ENCODE results near the gene PKP1.

The PKP1 gene

GRCh38 chr1:201364808-201365105 is 81.5 kb downstream of the PKP1 start:
- no peaks in the 10 kb centered on the region for H3K36me3 ChIP-seq (replicated peaks; ENCODE audit: insufficient read depth, low read length)
- H3K4me2 ChIP-seq (ENCODE audit: low read depth, low read length), result no peak overlapping the region
- H3K9me3 ChIP-seq (replicated peaks; ENCODE audit: insufficient read depth, low read length), result no peaks in the 10 kb centered on the region
- no peak overlapping the region for H3K9ac ChIP-seq (ENCODE audit: low read length)
- DNase-seq, result no peak
- H3K27me3 ChIP-seq (replicated peaks; ENCODE audit: insufficient read depth, low read length), result peaks cover 98% of the 10 kb centered on the region
- no peaks in the 10 kb centered on the region for H3K79me2 ChIP-seq (ENCODE audit: low read length)
- no peak overlapping the region for H3K4me3 ChIP-seq (ENCODE audit: low read length)
- no peaks in the 10 kb centered on the region for H3F3A ChIP-seq (ENCODE audit: insufficient read depth, low read length)
- H3K27ac ChIP-seq (ENCODE audit: low read length), result no peak overlapping the region
- TF ChIP-seq, protein P1, sequence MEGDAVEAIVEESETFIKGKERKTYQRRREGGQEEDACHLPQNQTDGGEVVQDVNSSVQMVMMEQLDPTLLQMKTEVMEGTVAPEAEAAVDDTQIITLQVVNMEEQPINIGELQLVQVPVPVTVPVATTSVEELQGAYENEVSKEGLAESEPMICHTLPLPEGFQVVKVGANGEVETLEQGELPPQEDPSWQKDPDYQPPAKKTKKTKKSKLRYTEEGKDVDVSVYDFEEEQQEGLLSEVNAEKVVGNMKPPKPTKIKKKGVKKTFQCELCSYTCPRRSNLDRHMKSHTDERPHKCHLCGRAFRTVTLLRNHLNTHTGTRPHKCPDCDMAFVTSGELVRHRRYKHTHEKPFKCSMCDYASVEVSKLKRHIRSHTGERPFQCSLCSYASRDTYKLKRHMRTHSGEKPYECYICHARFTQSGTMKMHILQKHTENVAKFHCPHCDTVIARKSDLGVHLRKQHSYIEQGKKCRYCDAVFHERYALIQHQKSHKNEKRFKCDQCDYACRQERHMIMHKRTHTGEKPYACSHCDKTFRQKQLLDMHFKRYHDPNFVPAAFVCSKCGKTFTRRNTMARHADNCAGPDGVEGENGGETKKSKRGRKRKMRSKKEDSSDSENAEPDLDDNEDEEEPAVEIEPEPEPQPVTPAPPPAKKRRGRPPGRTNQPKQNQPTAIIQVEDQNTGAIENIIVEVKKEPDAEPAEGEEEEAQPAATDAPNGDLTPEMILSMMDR (IDR thresholded peaks at IDR 0.05; ENCODE audit: low read length), result no peak
- no peak for TF ChIP-seq EZH2 (optimal IDR thresholded peaks at IDR 0.05; ENCODE audit: low read depth, low read length)
- H3K9me2 ChIP-seq (replicated peaks; ENCODE audit: insufficient read depth, low read length), result no peaks in the 10 kb centered on the region
- no peaks in the 10 kb centered on the region for H3K4me1 ChIP-seq (ENCODE audit: low read length)
- no peak overlapping the region for H2AFZ ChIP-seq (ENCODE audit: low read length)
- no peaks in the 10 kb centered on the region for H4K20me1 ChIP-seq (ENCODE audit: insufficient read depth, low read length)

GRCh38 chr1:201365251-201365650 is 81.9 kb downstream of the PKP1 start:
- Histone ChIP-seq H3K9me3 (replicated peaks; ENCODE audit: insufficient read depth, low read length) (no peaks in the 10 kb centered on the region), H3F3A (ENCODE audit: insufficient read depth, low read length) (no peaks in the 10 kb centered on the region), H3K79me2 (ENCODE audit: low read length) (no peaks in the 10 kb centered on the region), H3K4me1 (ENCODE audit: low read length) (no peaks in the 10 kb centered on the region), H3K27me3 (replicated peaks; ENCODE audit: insufficient read depth, low read length) (peaks cover 98% of the 10 kb centered on the region), H4K20me1 (ENCODE audit: insufficient read depth, low read length) (no peaks in the 10 kb centered on the region), H3K36me3 (replicated peaks; ENCODE audit: insufficient read depth, low read length) (no peaks in the 10 kb centered on the region), H3K9me2 (replicated peaks; ENCODE audit: insufficient read depth, low read length) (no peaks in the 10 kb centered on the region), H3K4me3 (ENCODE audit: low read length) (no peak overlapping the region), H3K9ac (ENCODE audit: low read length) (no peak overlapping the region), H3K4me2 (ENCODE audit: low read depth, low read length) (no peak overlapping the region), H3K27ac (ENCODE audit: low read length) (no peak overlapping the region), H2AFZ (ENCODE audit: low read length) (no peak overlapping the region)
- no peak for DNase-seq
- TF ChIP-seq EZH2 (optimal IDR thresholded peaks at IDR 0.05; ENCODE audit: low read depth, low read length) (no peak), EZH2phosphoT487 (IDR thresholded peaks at IDR 0.05; ENCODE audit: low read length) (no peak)
- TF ChIP-seq, protein P1 (IDR thresholded peaks at IDR 0.05; ENCODE audit: low read length), result no peak

GRCh38 chr1:201366696-201367095 is 83.4 kb downstream of the PKP1 start:
- no peak overlapping the region for H3K4me3 ChIP-seq (ENCODE audit: low read length)
- no peaks in the 10 kb centered on the region for H3K4me1 ChIP-seq (ENCODE audit: low read length)
- H3K27ac ChIP-seq (ENCODE audit: low read length), result no peak overlapping the region
- no peak overlapping the region for H3K4me2 ChIP-seq (ENCODE audit: low read depth, low read length)
- TF ChIP-seq EZH2phosphoT487 (IDR thresholded peaks at IDR 0.05; ENCODE audit: low read length) (no peak), EZH2 (optimal IDR thresholded peaks at IDR 0.05; ENCODE audit: low read depth, low read length) (no peak)
- H3K9me2 ChIP-seq (replicated peaks; ENCODE audit: insufficient read depth, low read length), result no peaks in the 10 kb centered on the region
- no peaks in the 10 kb centered on the region for H3K36me3 ChIP-seq (replicated peaks; ENCODE audit: insufficient read depth, low read length)
- no peak overlapping the region for H3K9ac ChIP-seq (ENCODE audit: low read length)
- no peak for DNase-seq
- no peaks in the 10 kb centered on the region for H3K9me3 ChIP-seq (replicated peaks; ENCODE audit: insufficient read depth, low read length)
- H3F3A ChIP-seq (ENCODE audit: insufficient read depth, low read length), result no peaks in the 10 kb centered on the region
- H3K79me2 ChIP-seq (ENCODE audit: low read length), result no peaks in the 10 kb centered on the region
- H2AFZ ChIP-seq (ENCODE audit: low read length), result no peak overlapping the region
- no peaks in the 10 kb centered on the region for H4K20me1 ChIP-seq (ENCODE audit: insufficient read depth, low read length)
- H3K27me3 ChIP-seq (replicated peaks; ENCODE audit: insufficient read depth, low read length), result peaks cover 99% of the 10 kb centered on the region

GRCh38 chr1:201369209-201369608 is 85.9 kb downstream of the PKP1 start:
- no peaks in the 10 kb centered on the region for H3F3A ChIP-seq (ENCODE audit: insufficient read depth, low read length)
- H4K20me1 ChIP-seq (ENCODE audit: insufficient read depth, low read length), result no peaks in the 10 kb centered on the region
- DNase-seq, result no peak
- H3K27me3 ChIP-seq (replicated peaks; ENCODE audit: insufficient read depth, low read length), result peaks cover 100% of the 10 kb centered on the region
- no peak overlapping the region for H3K4me3 ChIP-seq (ENCODE audit: low read length)
- H3K36me3 ChIP-seq (replicated peaks; ENCODE audit: insufficient read depth, low read length), result no peaks in the 10 kb centered on the region
- TF ChIP-seq, protein P1 (IDR thresholded peaks at IDR 0.05; ENCODE audit: low read length), result no peak
- TF ChIP-seq EZH2phosphoT487 (IDR thresholded peaks at IDR 0.05; ENCODE audit: low read length), result no peak
- TF ChIP-seq EZH2 (optimal IDR thresholded peaks at IDR 0.05; ENCODE audit: low read depth, low read length), result no peak
- H3K9ac ChIP-seq (ENCODE audit: low read length), result no peak overlapping the region
- H2AFZ ChIP-seq (ENCODE audit: low read length), result no peak overlapping the region
- H3K4me2 ChIP-seq (ENCODE audit: low read depth, low read length), result no peak overlapping the region
- no peaks in the 10 kb centered on the region for H3K9me3 ChIP-seq (replicated peaks; ENCODE audit: insufficient read depth, low read length)
- no peaks in the 10 kb centered on the region for H3K9me2 ChIP-seq (replicated peaks; ENCODE audit: insufficient read depth, low read length)
- no peaks in the 10 kb centered on the region for H3K79me2 ChIP-seq (ENCODE audit: low read length)
- no peaks in the 10 kb centered on the region for H3K4me1 ChIP-seq (ENCODE audit: low read length)
- H3K27ac ChIP-seq (ENCODE audit: low read length), result no peak overlapping the region

Data from MM.1S (cell line).